Measurements from ENCODE around the gene ESYT1.
"Not testable (repeated sequence)": the region's sequence is repeated elsewhere in the genome, so short reads cannot be mapped to it uniquely, and the experiment has no call there.

The ESYT1 gene

GRCh38 chr12:56154246-56154771 lies 26.2 kb downstream of the ESYT1 start:
- H3K9me3 Mint-ChIP-seq: no peaks in the 10 kb centered on the region
- DNase-seq: no peak
- peaks cover 52% of the 10 kb centered on the region for H3K4me1 Mint-ChIP-seq (ENCODE audit: low read depth)
- H3K36me3 Mint-ChIP-seq (ENCODE audit: low read depth): peaks cover 50% of the 10 kb centered on the region
- no peaks in the 10 kb centered on the region for H3K27me3 Mint-ChIP-seq
- no peak overlapping the region for H3K4me3 Mint-ChIP-seq
- H3K27ac Mint-ChIP-seq: no peak overlapping the region

- Mint-ChIP-seq H3K4me1 (ENCODE audit: low read depth) (peaks cover 57% of the 10 kb centered on the region), H3K27ac (peak overlapping the region; percentile 15), H3K27me3 (no peaks in the 10 kb centered on the region), H3K36me3 (ENCODE audit: low read depth) (peaks cover 55% of the 10 kb centered on the region), H3K9me3 (no peaks in the 10 kb centered on the region), H3K4me3 (no peak overlapping the region)
- DNase-seq: no peak
Observed at GRCh38 chr12:56154818-56155217, 26.8 kb downstream of the ESYT1 start.

GRCh38 chr12:56155256-56155845 lies 27.3 kb downstream of the ESYT1 start:
- no peak overlapping the region for H3K4me3 Mint-ChIP-seq
- H3K36me3 Mint-ChIP-seq (ENCODE audit: low read depth): peaks cover 61% of the 10 kb centered on the region
- H3K27ac Mint-ChIP-seq: peak overlapping the region; percentile 15
- no peak for DNase-seq
- peaks cover 59% of the 10 kb centered on the region for H3K4me1 Mint-ChIP-seq (ENCODE audit: low read depth)
- no peaks in the 10 kb centered on the region for H3K9me3 Mint-ChIP-seq
- H3K27me3 Mint-ChIP-seq: no peaks in the 10 kb centered on the region

- Mint-ChIP-seq H3K36me3 (ENCODE audit: low read depth) (peaks cover 73% of the 10 kb centered on the region), H3K27ac (peak overlapping the region; percentile 99)
- H3K9me3 Mint-ChIP-seq: not testable (repeated sequence)
Observed at GRCh38 chr12:56156464-56157200, 28.6 kb downstream of the ESYT1 start.

GRCh38 chr12:56157201-56158028 lies 29.3 kb downstream of the ESYT1 start:
- peak; percentile 74 for DNase-seq
- Mint-ChIP-seq H3K4me3 (peak overlapping the region; percentile 99), H3K27me3 (no peaks in the 10 kb centered on the region), H3K4me1 (ENCODE audit: low read depth) (peaks cover 54% of the 10 kb centered on the region), H3K36me3 (ENCODE audit: low read depth) (peaks cover 75% of the 10 kb centered on the region), H3K9me3 (no peaks in the 10 kb centered on the region), H3K27ac (peak overlapping the region; percentile 99)

More at GRCh38 chr12:56156464-56157200, 28.6 kb downstream of the ESYT1 start:
- Mint-ChIP-seq H3K4me3 (peak overlapping the region; percentile 99), H3K4me1 (ENCODE audit: low read depth) (peaks cover 58% of the 10 kb centered on the region)
- DNase-seq, H3K27me3 Mint-ChIP-seq: not testable (repeated sequence)

GRCh38 chr12:56158029-56158925 lies 30.2 kb downstream of the ESYT1 start, which contains the start of gene MYL6:
MYL6 (plus strand) TSS chr12:56158359; CDS start chr12:56158402, 43 bp downstream.
- Mint-ChIP-seq H3K4me1 (ENCODE audit: low read depth) (peaks cover 48% of the 10 kb centered on the region), H3K27ac (peak within 1 kb of the TSS; percentile 99), H3K9me3 (no peaks in the 10 kb centered on the region), H3K27me3 (no peaks in the 10 kb centered on the region), H3K36me3 (ENCODE audit: low read depth) (peaks cover 82% of the 10 kb centered on the region), H3K4me3 (peak within 1 kb of the TSS; percentile 99)
- DNase-seq: peak; percentile 86

GRCh38 chr12:56158926-56159461 lies 30.9 kb downstream of the ESYT1 start:
- peaks cover 44% of the 10 kb centered on the region for H3K4me1 Mint-ChIP-seq (ENCODE audit: low read depth)
- H3K4me3 Mint-ChIP-seq: peak overlapping the region; percentile 99
- H3K27ac Mint-ChIP-seq: peak overlapping the region; percentile 99
- no peak for DNase-seq
- H3K36me3 Mint-ChIP-seq (ENCODE audit: low read depth): peaks cover 89% of the 10 kb centered on the region
- H3K27me3 Mint-ChIP-seq: no peaks in the 10 kb centered on the region
- no peaks in the 10 kb centered on the region for H3K9me3 Mint-ChIP-seq

- Mint-ChIP-seq H3K27me3 (no peaks in the 10 kb centered on the region), H3K4me3 (peak overlapping the region; percentile 99), H3K9me3 (no peaks in the 10 kb centered on the region), H3K36me3 (ENCODE audit: low read depth) (peaks cover 93% of the 10 kb centered on the region), H3K4me1 (ENCODE audit: low read depth) (peaks cover 43% of the 10 kb centered on the region), H3K27ac (peak overlapping the region; percentile 99)
- DNase-seq: no peak
Observed at GRCh38 chr12:56159482-56160192, 31.6 kb downstream of the ESYT1 start.

- DNase-seq: peak; percentile 69
- Mint-ChIP-seq H3K9me3 (no peaks in the 10 kb centered on the region), H3K27ac (peak overlapping the region; percentile 99), H3K36me3 (ENCODE audit: low read depth) (peaks cover 94% of the 10 kb centered on the region), H3K4me3 (peak overlapping the region; percentile 99), H3K27me3 (no peaks in the 10 kb centered on the region), H3K4me1 (ENCODE audit: low read depth) (peaks cover 43% of the 10 kb centered on the region)
Observed at GRCh38 chr12:56160193-56160763, 32.2 kb downstream of the ESYT1 start.

GRCh38 chr12:56160894-56161689 lies 33.0 kb downstream of the ESYT1 start:
- Mint-ChIP-seq H3K4me3 (peak overlapping the region; percentile 99), H3K4me1 (ENCODE audit: low read depth) (peaks cover 39% of the 10 kb centered on the region), H3K27ac (peak overlapping the region; percentile 99), H3K9me3 (no peaks in the 10 kb centered on the region), H3K36me3 (ENCODE audit: low read depth) (peaks cover 94% of the 10 kb centered on the region), H3K27me3 (no peaks in the 10 kb centered on the region)
- no peak for DNase-seq

- Mint-ChIP-seq H3K4me3 (peak overlapping the region; percentile 99), H3K4me1 (ENCODE audit: low read depth) (peaks cover 39% of the 10 kb centered on the region), H3K9me3 (no peaks in the 10 kb centered on the region), H3K27me3 (no peaks in the 10 kb centered on the region), H3K27ac (peak overlapping the region; percentile 99), H3K36me3 (ENCODE audit: low read depth) (peaks cover 96% of the 10 kb centered on the region)
- no peak for DNase-seq
Observed at GRCh38 chr12:56161690-56162351, 33.8 kb downstream of the ESYT1 start.

Data from activated T-cell treated with anti-CD3 and anti-CD28 coated beads, Interleukin-2, amount 50 U/mL, for 24 hours (primary cell).